Tibial artery (tissue), 4 donors: Measurements from ENCODE around the gene RAP2B.

Source experiments
- DNase-seq, 2 donors: peaks; one replicate each; pipeline ENCODE4 v3.0.0-alpha.2; 2019
- H3K27ac ChIP-seq, 2 donors: fragments of 200-600 bp; sonication (generic) in 1 of 2; 1 replicate in 1 of 2; 2 replicates in 1 of 2; pipeline ENCODE4 v1.5.1; 2018 to 2019; ENCODE audit warnings: mild to moderate bottlenecking in 1 of 2
- H3K27me3 ChIP-seq, 2 donors: fragments of 200-600 bp; sonication (generic) in 1 of 2; one replicate each; pipeline versions ENCODE4 v1.5.1 to v1.6.0; 2016 to 2019
- H3K36me3 ChIP-seq, 3 donors: fragments of 200-600 bp; sonication (generic) in 2 of 3; one replicate each; pipeline ENCODE4 v1.5.1; 2016 to 2019; ENCODE audit warnings: mild to moderate bottlenecking in 2 of 3
- H3K4me1 ChIP-seq, 4 donors: fragments of 200-600 bp; sonication (generic) in 2 of 4; 1 replicate in 3 of 4; 2 replicates in 1 of 4; pipeline ENCODE4 v1.5.1; 2016 to 2019
- H3K4me3 ChIP-seq, 2 donors: fragments of 200-600 bp; sonication (generic) in 1 of 2; 1 replicate in 1 of 2; 2 replicates in 1 of 2; pipeline ENCODE4 v1.5.1; 2018 to 2019; ENCODE audit warnings: mild to moderate bottlenecking in 2 of 2
- H3K9me3 ChIP-seq, 3 donors: fragments of 200-600 bp; sonication (generic) in 1 of 3; one replicate each; pipeline ENCODE4 v1.5.1; 2016 to 2019
- CTCF ChIP-seq, 2 experiments: fragments of 200-600 bp in 1 of 2; fragments of 450-650 bp in 1 of 2; IDR thresholded peaks; one replicate each; pipeline ENCODE4 v1.5.1; 2017 to 2019; ENCODE audit warnings: antibody characterized with exemption in 2 of 2, mild to moderate bottlenecking in 1 of 2, moderate library complexity in 1 of 2
- intact Hi-C: fragments of 100-400 bp; cut with DNase I; formaldehyde crosslinking; loops from one replicate; pipeline ENCODE4 v1.15.0; 2023; ENCODE audit warnings: low total_unique reads

RAP2B gene

GRCh38 chr3:153158189-153158588, 3.8 kb upstream of the RAP2B start:
- TF ChIP-seq CTCF (IDR thresholded peaks at IDR 0.05), result no peak
- intact Hi-C loops, result no loop called here
- no peaks in the 10 kb centered on the region for H3K36me3 ChIP-seq
- no peak overlapping the region for H3K27ac ChIP-seq
- no peaks in the 10 kb centered on the region for H3K9me3 ChIP-seq
- no peak overlapping the region for H3K4me3 ChIP-seq
- H3K27me3 ChIP-seq, result no peaks in the 10 kb centered on the region
- H3K4me1 ChIP-seq, result no peaks in the 10 kb centered on the region
- no peak for DNase-seq

GRCh38 chr3:153158961-153159735, 2.9 kb upstream of the RAP2B start:
- no peaks in the 10 kb centered on the region for H3K36me3 ChIP-seq
- intact Hi-C loops, result no loop called here
- H3K9me3 ChIP-seq, result no peaks in the 10 kb centered on the region
- no peak for TF ChIP-seq CTCF (IDR thresholded peaks at IDR 0.05)
- H3K27ac ChIP-seq, result peak overlapping the region in 1 of 2 donors; percentile 94
- H3K4me1 ChIP-seq, result peaks cover 0 to 6% (median 4%) of the 10 kb centered on the region in 4 donors
- DNase-seq, result no peak
- no peaks in the 10 kb centered on the region for H3K27me3 ChIP-seq
- no peak overlapping the region for H3K4me3 ChIP-seq

GRCh38 chr3:153159771-153160397, 2.1 kb upstream of the RAP2B start:
- peaks cover 0 to 13% (median 6%) of the 10 kb centered on the region in 4 donors for H3K4me1 ChIP-seq
- peak overlapping the region; percentile 71 to 97 for H3K4me3 ChIP-seq
- H3K36me3 ChIP-seq, result no peaks in the 10 kb centered on the region
- peak overlapping the region; percentile 94 for H3K27ac ChIP-seq
- H3K27me3 ChIP-seq, result no peaks in the 10 kb centered on the region
- intact Hi-C loops, result loop anchor here (5.0 kb wide), 1 partner anchor 108 kb away; no protein-coding TSS in a partner anchor
- H3K9me3 ChIP-seq, result no peaks in the 10 kb centered on the region
- no peak for DNase-seq
- no peak for TF ChIP-seq CTCF (IDR thresholded peaks at IDR 0.05)

- DNase-seq, result peak; percentile 70 to 90
- Histone ChIP-seq H3K36me3 (no peaks in the 10 kb centered on the region), H3K27ac (peak overlapping the region; percentile 94), H3K27me3 (no peaks in the 10 kb centered on the region), H3K4me1 (peaks cover 0 to 20% (median 9%) of the 10 kb centered on the region in 4 donors), H3K4me3 (peak overlapping the region; percentile 71 to 97), H3K9me3 (no peaks in the 10 kb centered on the region)
- intact Hi-C loops, result loop anchor here (5.0 kb wide), 1 partner anchor 108 kb away; no protein-coding TSS in a partner anchor
- TF ChIP-seq CTCF (IDR thresholded peaks at IDR 0.05), result no peak
Observed at GRCh38 chr3:153160451-153161137, 1.4 kb upstream of the RAP2B start.

GRCh38 chr3:153161138-153161713, 800 bp upstream of the RAP2B start:
- Histone ChIP-seq H3K27me3 (no peaks in the 10 kb centered on the region), H3K4me3 (peak overlapping the region; percentile 71 to 97), H3K4me1 (peaks cover 0 to 26% (median 15%) of the 10 kb centered on the region in 4 donors), H3K36me3 (no peaks in the 10 kb centered on the region), H3K27ac (peak overlapping the region; percentile 94), H3K9me3 (no peaks in the 10 kb centered on the region)
- TF ChIP-seq CTCF (IDR thresholded peaks at IDR 0.05), result peak in 1 of 2 experiments; percentile 22
- intact Hi-C loops, result loop anchor here (5.0 kb wide), 1 partner anchor 109 kb away; no protein-coding TSS in a partner anchor
- DNase-seq, result peak; percentile 98
